ENCODE results near the gene RAD51B.
A peak's percentile ranks its signal among the peaks of the same experiment; 100 is the strongest.

RAD51B gene

DNA sequence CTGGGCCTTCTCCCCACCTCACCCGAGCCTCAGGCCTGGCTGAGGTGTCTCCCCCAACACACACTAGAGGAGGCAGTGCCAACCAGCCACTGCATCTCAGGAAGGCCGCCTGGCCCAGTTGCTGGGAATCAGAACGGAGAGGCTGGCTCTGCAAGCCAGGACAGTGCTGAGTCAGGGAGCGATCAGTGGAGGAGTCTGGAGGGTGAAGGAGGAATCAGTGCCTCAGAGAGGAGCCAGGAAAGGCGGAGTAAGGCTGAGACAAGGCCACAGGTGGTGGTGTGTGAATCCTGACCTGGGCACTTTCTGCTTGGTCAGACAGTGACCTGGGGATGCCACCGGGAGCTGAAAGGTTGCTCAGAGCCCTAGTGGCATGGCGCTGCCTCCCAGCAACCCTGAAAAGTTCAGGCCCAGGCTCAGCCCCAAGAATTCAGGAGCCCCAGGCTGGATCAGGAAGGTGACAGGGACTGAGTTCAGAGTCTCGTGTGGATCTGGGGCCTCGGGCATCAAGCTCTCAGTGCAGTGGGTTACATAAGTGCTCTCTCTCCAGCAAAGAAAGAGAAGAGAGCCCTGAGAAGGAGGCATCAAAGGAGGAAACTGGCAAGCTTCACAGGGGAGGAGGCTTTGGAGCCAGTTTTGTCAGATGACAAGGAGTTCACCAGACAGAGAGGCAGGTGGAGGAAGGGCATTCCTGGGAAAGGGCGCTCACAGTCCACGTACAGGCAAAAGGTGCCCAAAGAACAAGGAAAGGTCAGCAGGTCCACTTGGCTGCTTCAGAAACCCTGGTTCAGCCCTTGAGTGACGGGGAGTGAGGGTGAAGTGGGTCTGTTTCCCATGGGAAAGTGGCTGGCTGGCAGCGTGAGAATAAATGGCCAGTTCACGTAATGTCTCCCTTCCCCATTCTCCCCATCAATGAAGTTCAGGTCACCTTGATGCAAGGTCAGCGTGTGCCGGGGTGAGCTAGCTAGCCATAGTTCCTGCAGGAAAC lies 885.4 kb downstream of the RAD51B start:
- no peak for DNase-seq

DNA sequence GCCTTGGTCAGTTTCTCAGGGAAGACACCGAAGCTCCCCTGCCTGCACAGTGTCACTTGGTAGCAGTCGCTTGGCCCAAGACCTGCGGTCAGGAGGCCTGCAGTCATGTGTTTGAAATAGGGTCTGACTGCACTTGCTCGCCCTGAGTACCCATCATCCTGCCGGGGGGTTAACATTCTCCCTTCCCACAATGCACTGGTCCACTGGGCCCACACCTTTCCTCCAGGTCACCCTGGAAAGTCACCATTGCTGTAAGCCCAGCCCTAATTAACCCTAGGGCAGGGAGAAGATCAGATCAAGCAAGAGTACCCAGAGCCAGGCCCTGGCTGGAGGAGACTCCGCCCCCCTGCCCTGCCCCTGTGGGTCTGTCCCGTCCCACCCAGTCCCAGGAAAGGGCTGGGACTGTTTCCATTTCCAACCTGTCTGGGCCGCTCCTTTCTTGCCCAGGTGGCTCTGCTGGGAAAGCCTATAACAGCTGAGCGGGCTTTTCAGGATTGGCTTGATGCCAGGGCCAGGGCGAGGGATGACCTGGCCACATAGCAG lies 886.2 kb downstream of the RAD51B start:
- no peak for DNase-seq

DNA sequence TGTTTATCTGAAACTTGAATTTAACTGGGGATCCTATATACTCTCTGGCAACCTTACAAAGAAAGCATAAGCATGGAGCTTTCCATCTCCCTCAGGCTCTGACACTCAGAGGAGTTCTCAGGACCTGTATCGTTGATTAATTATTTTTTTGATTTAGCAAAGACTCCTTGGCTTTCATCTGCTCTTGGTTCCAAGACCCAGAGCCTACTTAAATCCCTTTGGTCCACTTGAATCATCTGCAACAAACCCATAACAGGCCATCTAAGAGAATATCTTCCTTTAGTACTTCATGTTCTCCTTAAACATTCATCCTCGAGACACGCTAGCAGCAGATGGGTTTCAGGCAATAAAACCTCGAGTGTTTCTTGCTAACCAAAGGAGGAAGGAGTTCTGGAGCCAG lies 887.9 kb downstream of the RAD51B start:
- no peak for DNase-seq

DNA sequence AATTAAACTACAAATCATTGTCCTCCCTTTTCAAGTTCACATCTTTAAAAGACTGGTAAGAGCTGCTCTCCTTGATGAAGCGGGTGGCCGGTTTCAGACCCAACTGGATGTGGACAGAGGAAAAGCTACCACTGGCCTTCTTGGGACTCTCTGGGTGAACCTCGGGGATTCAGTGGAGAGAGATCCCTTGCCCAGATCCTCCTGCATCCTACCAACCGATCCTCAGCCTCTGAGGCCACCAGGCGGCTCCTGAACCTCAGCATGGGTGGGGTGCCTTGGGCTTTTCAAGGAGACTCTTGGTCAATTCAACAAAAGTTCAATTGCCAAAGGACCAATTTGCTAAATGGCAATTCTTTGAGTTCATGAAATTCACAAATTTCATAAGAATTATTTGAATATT lies 888.8 kb downstream of the RAD51B start:
- no peak for DNase-seq

DNA sequence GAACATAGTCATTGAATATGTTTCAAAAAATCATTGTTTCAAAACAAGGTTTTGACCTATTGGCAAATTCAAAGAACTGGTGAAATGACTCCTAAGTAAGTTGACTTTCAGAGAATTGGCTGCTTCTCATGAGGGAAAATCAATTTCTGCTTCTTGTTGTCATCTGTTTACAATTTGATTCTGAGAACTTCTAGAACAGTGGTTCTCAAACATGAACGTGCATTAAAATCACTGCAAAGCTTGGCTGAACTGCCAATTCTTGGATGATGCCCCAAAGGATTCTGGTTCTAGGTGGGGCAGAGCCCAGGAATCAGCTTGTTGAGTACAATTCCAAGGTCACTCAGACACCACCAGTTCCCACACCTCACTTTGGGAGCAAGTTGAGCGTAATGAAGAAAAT lies 889.4 kb downstream of the RAD51B start:
- DNase-seq, result no peak

DNA sequence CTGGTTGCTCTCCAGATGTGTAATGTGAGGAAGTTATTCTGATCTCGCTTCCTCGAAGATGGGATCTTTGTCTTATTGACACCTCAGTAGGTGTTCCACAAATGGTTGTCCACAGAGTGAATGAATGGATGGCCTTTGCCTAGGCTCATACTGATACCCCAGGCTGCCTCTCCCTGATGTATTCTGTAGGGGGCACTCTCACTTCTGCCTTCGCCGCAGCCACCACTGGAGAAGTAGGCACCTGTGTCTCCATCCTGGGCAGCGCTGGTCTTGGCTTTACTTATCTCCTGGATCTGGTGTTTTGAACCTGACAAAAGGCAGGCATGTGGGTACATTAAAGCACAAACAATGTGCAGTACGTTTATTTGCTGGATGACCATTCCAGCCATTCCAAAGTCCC lies 891.2 kb downstream of the RAD51B start:
- no peak for DNase-seq

DNA sequence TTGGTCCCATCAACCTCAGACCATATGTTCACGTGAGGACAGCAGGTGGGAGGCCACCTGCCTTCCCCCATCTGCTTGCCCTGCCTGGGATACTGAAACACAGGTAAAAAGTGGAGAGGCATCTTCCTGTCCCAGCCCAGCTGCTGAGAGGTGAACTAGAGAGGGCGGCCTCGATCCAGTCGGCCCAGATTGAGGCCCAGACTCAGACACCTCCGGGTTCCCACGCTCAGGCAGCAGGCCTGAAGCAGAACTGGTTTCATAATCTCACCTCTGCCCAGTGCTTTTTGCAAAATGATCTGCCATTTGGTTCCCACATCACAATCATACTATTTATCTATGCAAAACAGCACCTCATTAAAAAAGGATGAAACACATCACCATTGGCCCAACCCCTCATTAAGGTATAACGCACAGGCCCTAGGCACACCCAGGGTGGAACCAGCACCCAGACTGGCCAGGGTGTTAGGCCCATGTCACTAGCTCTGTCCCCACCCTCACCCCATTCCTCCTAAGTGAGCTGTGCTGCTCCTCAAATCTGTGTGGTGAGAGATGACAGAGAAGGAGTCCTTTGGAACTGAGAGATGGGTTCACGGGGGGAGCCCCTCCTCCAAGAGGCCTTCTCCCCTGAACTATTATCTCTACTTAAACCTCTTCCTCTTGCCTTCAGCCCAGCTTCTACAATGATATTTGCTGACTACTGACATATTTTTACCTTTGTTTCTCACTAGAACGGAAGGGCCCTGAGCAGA lies 892.2 kb downstream of the RAD51B start:
- no peak for DNase-seq

DNA sequence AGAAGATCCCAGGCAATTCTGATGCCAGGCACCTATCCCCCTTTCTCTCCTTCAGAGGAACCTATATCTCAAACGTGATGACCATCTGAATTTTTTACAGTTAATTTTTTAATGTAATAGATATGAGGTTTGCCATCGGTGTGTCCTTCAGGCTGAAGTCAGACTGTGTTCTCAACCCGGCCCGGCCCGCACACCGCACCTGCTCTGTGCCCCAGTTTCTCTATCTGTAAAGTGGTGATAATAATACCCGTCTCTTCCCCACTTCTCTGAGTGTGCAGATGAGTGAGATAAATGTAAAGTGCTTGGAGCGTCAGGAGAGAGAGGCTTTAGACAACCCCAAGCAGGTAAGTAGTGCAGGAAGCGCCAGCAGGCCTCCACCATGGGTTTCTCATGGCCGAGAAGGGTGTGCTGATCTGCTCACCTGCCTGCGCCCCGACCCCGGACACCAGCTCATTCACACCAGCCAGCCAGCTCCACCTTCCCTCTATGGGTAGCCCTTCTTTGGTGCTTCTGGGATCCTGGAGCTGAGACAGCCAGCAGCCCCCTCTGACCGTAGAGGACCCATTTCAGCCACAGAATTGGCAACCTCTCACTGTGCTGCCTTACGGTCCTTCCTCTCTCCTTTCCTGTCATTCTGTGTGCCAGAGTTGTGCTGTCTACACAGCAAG lies 893.3 kb downstream of the RAD51B start:
- no peak for DNase-seq

DNA sequence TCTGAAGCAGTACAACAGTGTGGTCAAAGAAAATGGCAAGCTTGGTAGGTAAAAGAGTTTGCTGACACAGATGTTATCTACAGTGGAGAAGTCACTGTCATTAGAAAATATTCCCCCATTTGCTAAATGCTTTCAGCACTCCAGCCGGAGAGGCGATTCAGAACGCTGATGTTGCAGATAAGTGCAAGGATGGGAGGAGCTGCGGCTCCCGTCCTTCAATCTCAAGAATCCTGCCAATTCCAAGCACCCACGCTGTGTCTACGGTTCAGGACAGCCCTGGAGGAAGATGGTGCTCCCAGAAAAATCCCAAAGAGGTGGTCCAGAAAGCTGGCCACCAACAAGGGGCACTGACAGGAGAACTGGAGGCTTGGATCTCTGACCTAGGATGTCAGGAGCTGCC lies 894.2 kb downstream of the RAD51B start:
- no peak for DNase-seq

DNA sequence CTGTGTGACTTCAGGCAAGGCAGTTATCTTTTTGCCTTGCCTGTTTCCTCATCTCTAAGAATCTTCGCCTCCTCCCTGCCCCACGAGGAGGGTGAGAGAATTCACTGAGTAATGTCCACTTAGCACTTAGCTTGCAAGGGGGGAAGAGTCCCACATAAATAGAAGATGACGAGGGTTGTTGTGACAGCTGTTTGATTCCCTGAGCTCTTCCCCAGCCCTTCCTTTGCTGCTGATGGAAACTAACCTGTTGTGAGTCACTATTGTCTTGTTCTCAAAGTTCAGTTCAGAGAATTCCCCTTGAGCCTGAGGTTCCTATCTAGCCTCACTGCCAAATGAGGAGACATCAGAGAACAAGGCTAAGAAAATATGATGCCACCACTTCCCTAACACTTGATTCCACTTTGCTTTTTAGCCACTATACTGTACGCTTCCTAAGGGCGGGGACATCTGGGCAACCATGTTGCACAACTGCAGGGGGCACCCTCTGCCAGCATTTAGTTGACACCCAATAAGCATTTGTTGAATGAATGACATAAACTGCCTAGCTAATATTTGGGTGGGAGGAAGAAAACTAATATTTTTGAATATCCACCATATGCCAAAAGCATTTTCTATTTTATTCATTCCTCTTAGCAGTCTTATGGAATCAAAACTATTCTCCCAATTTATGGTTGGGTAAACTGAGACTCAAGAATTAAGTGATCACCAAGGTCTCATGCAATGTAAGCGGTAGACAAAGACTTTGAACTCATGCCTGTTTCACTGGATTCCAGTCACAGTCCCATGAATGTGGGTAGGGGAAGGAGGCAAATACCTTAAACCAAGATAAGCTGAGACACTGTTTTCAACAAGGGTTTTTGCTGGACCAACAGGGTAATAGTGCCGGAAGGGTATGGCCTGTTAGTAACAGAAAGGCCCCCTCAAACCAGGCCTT lies 895.7 kb downstream of the RAD51B start:
- DNase-seq, result peak; percentile 13

DNA sequence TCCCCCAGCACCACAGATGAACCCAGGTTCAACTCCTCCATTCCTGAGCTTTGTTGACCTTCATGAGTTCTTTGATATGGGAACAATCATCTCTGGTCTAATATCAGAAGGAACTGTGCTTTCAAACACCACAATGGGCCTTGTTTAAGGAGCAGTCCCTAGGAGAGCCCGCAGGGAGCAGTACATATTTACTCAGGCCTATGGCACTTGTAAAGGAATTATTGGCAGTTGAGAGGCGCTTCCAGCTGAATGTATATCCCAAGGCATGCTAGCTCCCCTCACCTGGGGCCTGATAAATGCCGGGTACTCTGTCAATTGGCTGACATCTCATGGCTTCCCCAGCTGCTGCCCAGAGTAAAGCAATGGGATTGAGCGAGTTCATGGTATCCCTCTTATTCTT lies 897.1 kb downstream of the RAD51B start:
- DNase-seq, result no peak

DNA sequence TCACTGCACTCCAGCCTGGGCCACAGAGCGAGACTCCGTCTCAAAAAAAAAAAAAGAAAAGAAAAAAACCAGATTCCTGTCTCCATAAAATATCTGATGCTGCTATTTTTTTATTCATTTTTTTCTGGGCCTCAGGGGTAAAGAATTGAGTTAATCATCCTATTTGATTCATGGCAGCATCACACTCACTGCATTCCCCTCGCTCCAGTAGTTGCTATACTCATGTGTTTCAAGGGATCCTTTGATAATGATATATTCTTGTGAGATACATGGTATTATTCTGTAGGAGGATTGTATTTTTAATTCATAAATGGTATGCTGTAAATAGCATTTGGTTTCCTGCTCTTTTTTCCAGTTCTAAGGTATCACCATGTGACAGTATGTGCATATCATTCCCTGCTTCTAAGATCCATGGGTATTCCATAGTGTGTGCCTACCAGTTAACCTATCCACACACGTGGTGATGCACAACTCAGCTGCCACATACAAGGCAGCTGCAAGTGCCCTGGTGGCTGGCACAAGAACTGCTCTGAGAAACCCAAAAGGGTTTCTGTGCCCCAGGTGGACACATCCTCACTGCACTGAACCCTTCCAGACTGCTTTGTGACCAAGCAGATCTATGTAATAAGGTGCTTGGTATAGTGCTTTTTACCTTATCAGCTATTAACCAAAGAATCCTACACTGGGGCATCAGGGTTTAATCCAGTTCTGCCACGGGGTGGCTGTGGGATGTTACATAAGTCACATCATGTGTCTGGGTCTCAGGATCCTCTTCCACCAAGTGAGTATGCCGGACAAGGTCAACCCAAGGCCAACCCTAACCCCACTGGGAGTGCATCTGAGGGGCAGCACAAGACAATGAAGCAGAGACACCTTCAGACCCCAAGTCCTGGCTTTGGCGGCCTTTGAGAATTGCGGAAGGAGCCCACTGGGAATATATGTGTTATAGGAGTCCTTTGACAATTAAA lies 898.7 kb downstream of the RAD51B start:
- DNase-seq, result no peak

DNA sequence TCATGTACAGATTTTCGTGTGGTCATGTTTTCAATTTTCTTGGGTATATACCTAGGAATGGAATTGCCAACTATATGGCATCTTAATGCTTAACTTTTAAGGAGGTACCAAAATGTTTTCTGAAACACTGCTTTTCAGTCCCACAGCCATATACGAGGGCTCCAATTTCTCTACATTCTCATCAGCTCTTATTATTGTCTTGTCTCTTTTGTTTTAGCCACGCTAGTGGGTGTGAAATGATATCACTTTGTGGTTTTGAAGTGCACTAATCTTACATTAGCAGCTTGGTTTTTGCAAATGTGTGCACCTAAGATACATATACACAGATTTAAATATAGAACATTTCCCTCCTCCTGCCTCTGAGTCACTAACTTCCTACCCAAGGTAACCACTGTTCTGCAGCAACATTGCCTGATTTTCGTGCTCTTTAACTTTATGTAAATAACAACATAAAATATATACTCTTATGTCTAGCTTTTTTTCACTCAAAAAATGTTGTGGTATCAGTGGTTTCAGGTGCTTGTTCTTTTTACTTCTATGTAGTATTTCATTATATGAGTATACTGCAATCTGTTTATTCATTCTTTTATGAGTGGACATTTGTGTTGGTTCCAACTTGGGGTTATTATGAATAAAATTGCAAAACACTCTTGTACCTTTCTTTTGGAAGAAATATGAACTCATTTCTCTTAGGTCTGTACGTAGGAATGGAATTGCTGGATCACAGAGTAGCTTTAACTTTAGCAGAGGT lies 900.2 kb downstream of the RAD51B start:
- DNase-seq, result peak; percentile 87

DNA sequence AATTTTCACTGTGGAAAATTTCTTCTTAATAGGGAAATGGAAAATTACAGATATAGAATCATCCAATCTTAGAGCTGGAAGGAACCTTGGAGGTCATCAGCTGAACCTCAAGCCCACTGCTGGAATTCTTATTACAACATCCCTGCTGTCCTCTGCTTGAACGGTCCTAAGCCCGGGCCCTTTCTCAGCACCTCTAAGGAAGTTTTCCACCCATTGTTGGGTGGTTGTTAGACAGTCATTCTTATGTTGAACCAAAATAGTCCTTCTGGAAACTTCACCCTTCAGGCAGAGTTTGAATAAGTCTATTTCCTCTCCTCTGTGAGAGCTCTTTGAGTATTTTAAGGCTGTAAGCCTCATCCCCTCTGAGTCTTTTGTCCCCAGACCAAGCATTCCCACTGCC lies 902.6 kb downstream of the RAD51B start:
- no peak for DNase-seq

DNA sequence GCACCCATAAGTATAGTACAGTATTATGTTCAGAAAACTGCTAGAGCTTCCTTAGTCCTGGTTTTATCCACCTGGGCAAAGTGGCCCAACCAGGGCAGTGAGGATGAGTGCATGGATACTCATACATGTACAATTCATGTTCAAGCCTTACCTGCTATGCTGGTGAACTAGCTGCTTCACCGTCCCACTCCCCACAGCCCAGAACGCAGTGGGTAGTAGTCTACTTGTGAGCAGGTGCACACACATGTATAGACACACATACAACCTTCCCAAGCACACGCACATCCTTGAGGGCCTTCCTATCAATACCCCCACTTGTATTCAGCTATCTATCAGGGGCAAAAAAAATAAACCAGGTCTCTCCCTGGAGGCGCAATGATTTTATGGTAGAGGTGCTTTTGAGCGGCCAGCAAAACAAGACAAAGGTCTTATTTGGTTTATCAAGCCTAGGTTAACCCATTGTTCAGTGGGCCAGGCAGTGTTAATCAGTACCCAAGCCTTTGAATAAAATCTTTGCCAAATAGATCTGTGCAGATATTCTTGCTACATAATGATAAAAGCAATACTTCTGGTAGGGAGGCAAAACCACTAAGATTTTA lies 903.5 kb downstream of the RAD51B start:
- no peak for DNase-seq

DNA sequence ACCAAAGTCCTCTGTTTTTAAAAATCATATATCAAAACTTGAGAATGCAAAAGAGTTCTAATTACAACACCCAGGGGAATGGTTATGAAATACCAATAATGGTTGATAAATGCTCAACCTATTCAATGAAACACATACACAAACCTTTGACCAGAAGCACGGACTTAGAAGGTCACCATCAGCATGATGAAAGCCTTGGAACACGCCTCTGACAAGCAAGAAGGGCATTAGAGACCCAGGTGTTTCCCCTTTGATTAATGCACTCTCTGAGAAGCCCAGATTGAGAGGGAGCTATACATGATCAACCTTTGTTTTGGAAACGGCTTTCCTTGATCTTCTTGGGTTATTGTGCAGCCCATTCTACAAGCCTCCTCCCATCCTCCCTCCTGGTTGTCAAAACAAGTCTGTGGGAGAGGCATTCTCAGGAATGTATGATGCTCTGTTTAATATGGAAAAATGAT lies 904.3 kb downstream of the RAD51B start:
- no peak for DNase-seq

DNA sequence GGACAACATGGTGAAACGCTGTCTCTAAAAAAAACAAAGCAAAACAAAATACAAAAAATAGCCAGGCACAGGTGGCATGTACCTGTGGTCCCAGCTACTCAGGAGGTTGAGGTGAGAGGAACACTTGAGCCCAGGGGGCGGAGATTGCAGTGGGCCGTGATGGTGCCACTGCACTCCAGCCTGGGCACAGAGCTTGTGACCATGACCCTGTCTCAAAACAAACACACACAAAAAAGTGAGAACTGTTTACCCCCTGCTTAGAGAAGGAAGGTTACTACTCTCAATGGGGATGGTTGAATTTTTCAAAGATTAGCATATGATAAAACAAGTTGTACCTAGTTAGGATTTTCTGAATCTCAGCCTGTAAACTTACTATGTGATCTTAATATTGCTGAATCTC lies 905.3 kb downstream of the RAD51B start:
- DNase-seq, result no peak

DNA sequence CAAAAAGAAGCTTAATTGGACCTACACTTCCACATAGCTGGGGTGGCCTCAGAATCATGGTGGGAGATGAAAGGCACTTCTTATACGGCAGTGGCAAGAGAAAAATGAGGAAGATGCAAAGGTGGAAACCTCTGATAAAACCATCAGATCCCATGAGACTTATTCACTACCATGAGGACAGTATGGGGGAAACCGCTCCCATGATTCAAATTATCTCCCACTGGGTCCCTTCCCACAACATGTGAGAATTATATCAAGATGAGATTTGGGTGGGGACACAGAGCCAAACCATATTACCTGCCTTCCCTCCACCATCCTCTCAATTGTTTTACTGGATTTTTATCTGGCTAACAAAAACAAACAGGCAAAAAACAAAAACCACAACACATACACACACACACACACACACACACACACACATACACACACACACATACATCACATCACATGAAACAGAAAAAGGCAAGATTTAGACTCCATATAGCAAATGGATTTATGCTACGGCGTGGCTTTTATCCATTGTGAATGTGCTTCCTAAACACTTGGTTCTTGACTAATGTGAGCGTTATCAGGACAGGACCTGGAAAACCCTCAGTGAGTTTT lies 906.6 kb downstream of the RAD51B start:
- peak; percentile 58 for DNase-seq

All from OCI-M1 (cell line).